ENCODE results near the gene WDR27. TPM values are rescaled to one million over a fixed set of nuclear protein-coding genes. Genes with fewer than 3 reads are reported as not detected.

The WDR27 gene
- total and polyA plus RNA-seq, 2 experiments from 2014 or later: 54.4 to 83.0 TPM

- no peak overlapping the region for H3K4me3 ChIP-seq
- DNase-seq (ENCODE audit: low read depth in 1 of 2, low spot score in 1 of 2): peak in 1 of 2 donors; percentile 37
- no peaks in the 10 kb centered on the region for H3K4me1 ChIP-seq (ENCODE audit: low read depth)
- H3K36me3 ChIP-seq: no peaks in the 10 kb centered on the region
- no peaks in the 10 kb centered on the region for H3K9me3 ChIP-seq (ENCODE audit: low read depth)
- no peak overlapping the region for H3K27ac ChIP-seq
- no peaks in the 10 kb centered on the region for H3K27me3 ChIP-seq
- TF ChIP-seq, protein P1, sequence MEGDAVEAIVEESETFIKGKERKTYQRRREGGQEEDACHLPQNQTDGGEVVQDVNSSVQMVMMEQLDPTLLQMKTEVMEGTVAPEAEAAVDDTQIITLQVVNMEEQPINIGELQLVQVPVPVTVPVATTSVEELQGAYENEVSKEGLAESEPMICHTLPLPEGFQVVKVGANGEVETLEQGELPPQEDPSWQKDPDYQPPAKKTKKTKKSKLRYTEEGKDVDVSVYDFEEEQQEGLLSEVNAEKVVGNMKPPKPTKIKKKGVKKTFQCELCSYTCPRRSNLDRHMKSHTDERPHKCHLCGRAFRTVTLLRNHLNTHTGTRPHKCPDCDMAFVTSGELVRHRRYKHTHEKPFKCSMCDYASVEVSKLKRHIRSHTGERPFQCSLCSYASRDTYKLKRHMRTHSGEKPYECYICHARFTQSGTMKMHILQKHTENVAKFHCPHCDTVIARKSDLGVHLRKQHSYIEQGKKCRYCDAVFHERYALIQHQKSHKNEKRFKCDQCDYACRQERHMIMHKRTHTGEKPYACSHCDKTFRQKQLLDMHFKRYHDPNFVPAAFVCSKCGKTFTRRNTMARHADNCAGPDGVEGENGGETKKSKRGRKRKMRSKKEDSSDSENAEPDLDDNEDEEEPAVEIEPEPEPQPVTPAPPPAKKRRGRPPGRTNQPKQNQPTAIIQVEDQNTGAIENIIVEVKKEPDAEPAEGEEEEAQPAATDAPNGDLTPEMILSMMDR (IDR thresholded peaks at IDR 0.05; ENCODE audit: low read depth, low read length): no peak
Measured at GRCh38 chr6:169571123-169571962, 130.5 kb downstream of the WDR27 start.

DNA sequence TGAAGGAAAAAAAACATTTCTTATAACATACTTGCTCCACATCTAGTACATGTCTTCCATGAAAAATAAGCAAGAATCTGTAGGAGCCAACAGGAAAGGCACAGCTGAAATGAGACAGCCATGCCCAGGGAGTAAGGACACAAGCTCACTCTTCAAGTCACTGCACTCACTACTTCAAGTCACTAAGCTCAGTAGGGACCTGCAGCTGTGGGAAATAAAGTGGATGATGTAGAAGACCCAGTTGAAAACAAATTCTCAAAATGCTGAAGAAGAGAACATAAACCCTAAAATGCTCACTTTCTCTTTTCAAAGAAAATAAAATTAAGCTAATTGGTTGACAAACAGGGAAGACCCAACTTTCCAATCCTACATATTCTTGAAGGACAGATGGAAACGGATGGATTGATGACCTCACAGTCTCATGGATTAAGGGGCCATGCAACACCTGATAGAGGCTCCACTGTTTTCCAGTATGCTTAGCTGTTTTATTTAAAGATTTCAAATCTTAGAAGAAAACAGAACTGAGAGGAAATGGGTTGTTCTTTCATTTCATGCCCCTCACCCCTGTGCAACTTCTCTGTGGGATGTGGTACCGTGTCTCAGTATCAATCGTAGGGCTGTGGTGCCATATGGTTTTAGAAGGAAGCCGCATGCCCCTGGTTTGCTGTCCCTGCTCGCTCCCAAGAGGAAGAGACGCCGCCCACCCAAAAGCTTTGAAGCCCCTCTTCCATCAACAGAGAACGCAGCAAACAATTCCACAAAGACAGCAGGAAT lies 133.3 kb downstream of the WDR27 start:
- DNase-seq (ENCODE audit: low read depth in 1 of 2, low spot score in 1 of 2): no peak
- Histone ChIP-seq H3K27me3 (no peaks in the 10 kb centered on the region), H3K36me3 (no peaks in the 10 kb centered on the region), H3K4me3 (no peak overlapping the region), H3K27ac (no peak overlapping the region), H3K9me3 (ENCODE audit: low read depth) (no peaks in the 10 kb centered on the region), H3K4me1 (ENCODE audit: low read depth) (no peaks in the 10 kb centered on the region)
- TF ChIP-seq, protein P1 (IDR thresholded peaks at IDR 0.05; ENCODE audit: low read depth, low read length): no peak

DNA sequence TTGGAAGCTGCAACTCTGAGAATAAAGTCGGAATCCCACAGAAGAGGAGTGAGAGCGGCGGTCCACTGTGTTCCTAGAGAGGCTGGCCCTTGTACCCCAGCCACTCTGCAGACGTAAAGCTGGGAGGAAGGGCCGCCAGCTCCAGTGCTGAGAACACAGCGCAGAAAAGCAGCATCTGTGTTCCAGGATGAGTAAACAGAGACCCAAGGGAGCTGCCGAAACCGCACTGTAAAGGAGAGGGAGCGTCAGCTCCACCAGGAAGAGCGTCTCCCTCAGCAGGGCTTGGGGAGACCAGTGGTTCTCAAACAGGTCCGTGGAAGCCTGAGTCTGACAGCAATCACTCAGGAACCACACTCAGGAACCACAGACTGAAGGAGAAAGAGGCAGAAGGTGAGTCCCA lies 134.0 kb downstream of the WDR27 start:
- Histone ChIP-seq H3K4me3 (no peak overlapping the region), H3K9me3 (ENCODE audit: low read depth) (no peaks in the 10 kb centered on the region), H3K4me1 (ENCODE audit: low read depth) (no peaks in the 10 kb centered on the region), H3K27ac (no peak overlapping the region), H3K27me3 (no peaks in the 10 kb centered on the region), H3K36me3 (no peaks in the 10 kb centered on the region)
- TF ChIP-seq, protein P1 (IDR thresholded peaks at IDR 0.05; ENCODE audit: low read depth, low read length): no peak
- no peak for DNase-seq (ENCODE audit: low read depth in 1 of 2, low spot score in 1 of 2)

- Histone ChIP-seq H3K9me3 (ENCODE audit: low read depth) (no peaks in the 10 kb centered on the region), H3K27ac (no peak overlapping the region), H3K27me3 (no peaks in the 10 kb centered on the region), H3K4me3 (no peak overlapping the region), H3K4me1 (ENCODE audit: low read depth) (no peaks in the 10 kb centered on the region), H3K36me3 (no peaks in the 10 kb centered on the region)
- DNase-seq (ENCODE audit: low read depth in 1 of 2, low spot score in 1 of 2): no peak
- TF ChIP-seq, protein P1 (IDR thresholded peaks at IDR 0.05; ENCODE audit: low read depth, low read length): no peak
Measured at GRCh38 chr6:169566961-169567750, 134.7 kb downstream of the WDR27 start.

- no peaks in the 10 kb centered on the region for H3K27me3 ChIP-seq
- no peaks in the 10 kb centered on the region for H3K4me1 ChIP-seq (ENCODE audit: low read depth)
- no peak for DNase-seq (ENCODE audit: low read depth in 1 of 2, low spot score in 1 of 2)
- H3K36me3 ChIP-seq: no peaks in the 10 kb centered on the region
- no peaks in the 10 kb centered on the region for H3K9me3 ChIP-seq (ENCODE audit: low read depth)
- no peak overlapping the region for H3K27ac ChIP-seq
- TF ChIP-seq, protein P1 (IDR thresholded peaks at IDR 0.05; ENCODE audit: low read depth, low read length): no peak
- no peak overlapping the region for H3K4me3 ChIP-seq
Measured at GRCh38 chr6:169566319-169566718, 135.5 kb downstream of the WDR27 start.
